ENCODE data around the gene FBXL19.

FBXL19 gene

GRCh38 chr16:30893744-30894539 is 29.4 kb upstream of the FBXL19 start, which contains the start of gene BCL7C (continued):
- no peak for TF ChIP-seq AEBP2 (tag by site-specific recombination; IDR thresholded peaks at IDR 0.05; ENCODE audit: borderline replicate concordance)
- no peak for TF ChIP-seq ZNF404 (tag by site-specific recombination; IDR thresholded peaks at IDR 0.05)
- no peak for TF ChIP-seq ZNF121 (tag by site-specific recombination; IDR thresholded peaks at IDR 0.05)
- peak; percentile 87 for TF ChIP-seq ZSCAN5A (tag by site-specific recombination; IDR thresholded peaks at IDR 0.05)
- no peak for TF ChIP-seq YY2 (tag by site-specific recombination; IDR thresholded peaks at IDR 0.05)
- no peak for TF ChIP-seq WT1 (tag by site-specific recombination; IDR thresholded peaks at IDR 0.05)
- no peak; the same call in 1 of the 2 replicates for TF ChIP-seq GLIS1 (tag by site-specific recombination; IDR thresholded peaks at IDR 0.05)
- no peak for TF ChIP-seq ZNF549 (tag by site-specific recombination; IDR thresholded peaks at IDR 0.05)
- no peak for TF ChIP-seq ZNF174 (tag by site-specific recombination; IDR thresholded peaks at IDR 0.05)
- TF ChIP-seq ZIC2 (tag by site-specific recombination; IDR thresholded peaks at IDR 0.05), result peak; percentile 81
- peak; percentile 85 for TF ChIP-seq KLF9 (tag by site-specific recombination; IDR thresholded peaks at IDR 0.05; ENCODE audit: low read depth)
- TF ChIP-seq SCRT2 (tag by site-specific recombination; IDR thresholded peaks at IDR 0.05), result peak; percentile 90
- TF ChIP-seq GLI2 (tag by site-specific recombination; IDR thresholded peaks at IDR 0.05; ENCODE audit: borderline replicate concordance, low read depth), result no peak
- no peak for TF ChIP-seq ZNF140 (tag by site-specific recombination; IDR thresholded peaks at IDR 0.05)
- peak; percentile 98 for TF ChIP-seq ZBTB26 (tag by site-specific recombination; optimal IDR thresholded peaks at IDR 0.05)
- TF ChIP-seq ZNF391 (tag by site-specific recombination; IDR thresholded peaks at IDR 0.05; ENCODE audit: borderline replicate concordance, low read depth), result no peak; the same call in 1 of the 2 replicates
- no peak for TF ChIP-seq ZBTB21 (tag by site-specific recombination; IDR thresholded peaks at IDR 0.05)
- TF ChIP-seq GLIS2 (tag by site-specific recombination; IDR thresholded peaks at IDR 0.05), result peak; percentile 77
- TF ChIP-seq ZNF114 (tag by site-specific recombination; IDR thresholded peaks at IDR 0.05), result no peak
- TF ChIP-seq BCL11B (tag by site-specific recombination; IDR thresholded peaks at IDR 0.05; ENCODE audit: low read depth), result no peak
- no peak for TF ChIP-seq FEZF1 (tag by site-specific recombination; IDR thresholded peaks at IDR 0.05)
- TF ChIP-seq ZNF843 (tag by site-specific recombination; IDR thresholded peaks at IDR 0.05), result peak; percentile 51; the same call in 1 of the 2 replicates
- TF ChIP-seq HOXC10 (CRISPR knock-in tag; IDR thresholded peaks at IDR 0.05), result peak; percentile 14; the same call in 1 of the 2 replicates
- TF ChIP-seq ZNF266 (tag by site-specific recombination; IDR thresholded peaks at IDR 0.05; ENCODE audit: low read depth), result no peak
- TF ChIP-seq ZNF555 (tag by site-specific recombination; conservative IDR thresholded peaks at IDR 0.05), result no peak
- no peak for TF ChIP-seq ZNF621 (tag by site-specific recombination; IDR thresholded peaks at IDR 0.05)
- TF ChIP-seq REST (tag by site-specific recombination; IDR thresholded peaks at IDR 0.05), result no peak
- 0 out of 2 replicates have a peak, but pooled peaks have one; percentile 22 for TF ChIP-seq BCL11A (tag by site-specific recombination; IDR thresholded peaks at IDR 0.05; ENCODE audit: low read depth)
- TF ChIP-seq PRDM1 (tag by site-specific recombination; IDR thresholded peaks at IDR 0.05), result no peak
- peak; percentile 83 for TF ChIP-seq EGR2 (tag by site-specific recombination; IDR thresholded peaks at IDR 0.05; ENCODE audit: low read depth)
- TF ChIP-seq ZNF292 (tag by site-specific recombination; IDR thresholded peaks at IDR 0.05; ENCODE audit: borderline replicate concordance, low read depth), result no peak
